HCT116 (cell line): ENCODE results near the gene UBALD2. TPM values are rescaled to one million over a fixed set of nuclear protein-coding genes. Genes with fewer than 3 reads are reported as not detected.

Experiments
- ATAC-seq: fragments of 200-7000 bp; cut with Tn5 transposase; 2 replicates; pipeline ENCODE4 v1.9.1; 2020; ENCODE audit warnings: mild to moderate bottlenecking, moderate library complexity
- BruUV-seq: library from RNA; stranded (reverse); fragments of 400-500 nt; replicated peaks from 2 replicates; lab custom pipeline; 2021; lab: Mats Ljungman, UMichigan
- CTCF ChIA-PET: fragments of 300-600 bp; sonication (Branson Sonifier 250); formaldehyde crosslinking; loops from one replicate; lab custom pipeline; 2021; ENCODE audit warnings: antibody characterized with exemption; lab: Charles Lee
- POLR2A ChIA-PET: fragments of 300-600, 350-600 bp; sonication (Branson Sonifier 250); formaldehyde crosslinking; loops from one replicate; lab custom pipeline; 2021; ENCODE audit warnings: antibody characterized with exemption; lab: Charles Lee
- RAD21 ChIA-PET, 2 experiments: fragments of 300-600 bp; sonication (Branson Sonifier 250); formaldehyde crosslinking; loops; one replicate each; lab custom pipeline; 2023; ENCODE audit warnings: low total read pairs in 2 of 2; ENCODE audit not compliant: uncharacterized antibody in 2 of 2, unreplicated experiment in 2 of 2, low non-redundant PET in 1 of 2; lab: Charles Lee
- DNase-seq: peaks from one replicate; pipeline ENCODE4 v3.0.0-alpha.2; 2010; ENCODE audit warnings: low read depth, low spot score
- H2AFZ ChIP-seq: fragments of 200-600 bp; shearing (Covaris generic), sonication (generic); 2 replicates; pipeline ENCODE4 v1.6.1; 2017; ENCODE audit warnings: low read depth, mixed run types, mixed read lengths, antibody characterized with exemption, low read length; ENCODE audit not compliant: poor library complexity, severe bottlenecking
- H3K27ac ChIP-seq: 2 replicates; pipeline ENCODE4 v1.5.1; 2012; ENCODE audit warnings: low read depth, low read length
- H3K27me3 ChIP-seq: fragments of 200-600 bp; sonication (generic); 2 replicates; pipeline ENCODE4 v1.6.1; 2016; ENCODE audit warnings: mixed run types, low read length, mixed read lengths; ENCODE audit not compliant: insufficient read depth
- H3K36me3 ChIP-seq, 2 experiments: fragments of 200-500 bp in 1 of 2; fragments of 200-600 bp in 1 of 2; sonication (Bioruptor generic) in 1 of 2; sonication (generic) in 1 of 2; 2 replicates each; pipeline versions ENCODE4 v1.5.1 to v1.6.1; 2014 to 2016; ENCODE audit warnings: low read length in 2 of 2, inconsistent platforms in 1 of 2, mixed read lengths in 1 of 2, mixed run types in 1 of 2; ENCODE audit not compliant: insufficient read depth in 2 of 2, control insufficient read depth in 1 of 2
- H3K4me1 ChIP-seq, 2 experiments: fragments of 200-600 bp in 1 of 2; sonication (generic) in 1 of 2; 2 replicates each; pipeline versions ENCODE4 v1.5.1 to v1.6.1; 2012 to 2017; ENCODE audit warnings: low read length in 2 of 2, inconsistent platforms in 1 of 2, mild to moderate bottlenecking in 1 of 2, mixed read lengths in 1 of 2, mixed run types in 1 of 2, moderate library complexity in 1 of 2; ENCODE audit not compliant: insufficient read depth in 2 of 2, control insufficient read depth in 1 of 2
- H3K4me2 ChIP-seq: fragments of 200-600 bp; sonication (generic); 2 replicates; pipeline ENCODE4 v1.6.1; 2017; ENCODE audit warnings: mixed run types, low read length, mixed read lengths
- H3K4me3 ChIP-seq, 2 experiments: fragments of 200-600 bp in 1 of 2; sonication (generic) in 1 of 2; replicated peaks in 1 of 2; 2 replicates each; pipeline ENCODE4 v1.5.1; 2011 to 2016; ENCODE audit warnings: low read length in 2 of 2, control low read depth in 1 of 2, low read depth in 1 of 2, mild to moderate bottlenecking in 1 of 2, mixed read lengths in 1 of 2, mixed run types in 1 of 2
- H3K79me2 ChIP-seq: fragments of 200-600 bp; sonication (generic); 2 replicates; pipeline ENCODE4 v1.6.1; 2017; ENCODE audit warnings: mild to moderate bottlenecking, mixed run types, low read length, moderate library complexity, mixed read lengths; ENCODE audit not compliant: insufficient read depth
- H3K9ac ChIP-seq: fragments of 200-600 bp; sonication (generic); 2 replicates; pipeline ENCODE4 v1.6.1; 2016; ENCODE audit warnings: low read length, mixed read lengths
- H3K9me2 ChIP-seq: fragments of 200-600 bp; sonication (generic), shearing (Covaris generic); 2 replicates; pipeline ENCODE4 v1.6.1; 2017; ENCODE audit warnings: mixed run types, mild to moderate bottlenecking, moderate library complexity; ENCODE audit not compliant: insufficient read depth
- H3K9me3 ChIP-seq, 2 experiments: fragments of 200-500 bp in 1 of 2; fragments of 200-600 bp in 1 of 2; sonication (Bioruptor generic) in 1 of 2; sonication (generic) in 1 of 2; 2 replicates each; pipeline ENCODE4 v1.6.1; 2014 to 2017; ENCODE audit warnings: low read length in 2 of 2, mixed read lengths in 2 of 2, inconsistent platforms in 1 of 2, low read depth in 1 of 2, mild to moderate bottlenecking in 1 of 2, mixed run types in 1 of 2, moderate library complexity in 1 of 2; ENCODE audit not compliant: control insufficient read depth in 1 of 2, insufficient read depth in 1 of 2
- H4K20me1 ChIP-seq: fragments of 200-600 bp; sonication (generic), shearing (Covaris generic); 2 replicates; pipeline ENCODE4 v1.6.1; 2017; ENCODE audit warnings: mixed run types, mild to moderate bottlenecking, moderate library complexity; ENCODE audit not compliant: insufficient read depth
- CBX3 ChIP-seq: IDR thresholded peaks from 2 replicates; pipeline ENCODE4 v1.6.1; 2012; ENCODE audit warnings: low read depth
- CEBPB ChIP-seq: IDR thresholded peaks from 2 replicates; pipeline ENCODE4 v1.6.1; 2012; ENCODE audit warnings: low read depth
- EGR1 ChIP-seq: IDR thresholded peaks from 2 replicates; pipeline ENCODE4 v1.6.1; 2012; ENCODE audit warnings: low read depth
- ELF1 ChIP-seq: IDR thresholded peaks from 2 replicates; pipeline ENCODE4 v1.6.1; 2012; ENCODE audit warnings: low read depth, borderline replicate concordance
- EZH2 ChIP-seq: fragments of 200-600 bp; sonication (generic); IDR thresholded peaks from 2 replicates; pipeline ENCODE4 v1.6.1; 2017; ENCODE audit warnings: antibody characterized with exemption, mixed run types
- EZH2phosphoT487 ChIP-seq: fragments of 200-600 bp; IDR thresholded peaks from 2 replicates; pipeline ENCODE4 v1.6.1; 2018; ENCODE audit warnings: antibody characterized with exemption, borderline replicate concordance
- FOSL1 ChIP-seq: IDR thresholded peaks from 2 replicates; pipeline ENCODE4 v1.6.1; 2012; ENCODE audit warnings: low read depth
- JUND ChIP-seq: IDR thresholded peaks from 2 replicates; pipeline ENCODE4 v1.6.1; 2012
- RAD21 ChIP-seq: IDR thresholded peaks from 2 replicates; pipeline ENCODE4 v1.6.1; 2012; ENCODE audit warnings: low read depth, mild to moderate bottlenecking
- SIN3A ChIP-seq: IDR thresholded peaks from 2 replicates; pipeline ENCODE4 v1.6.1; 2012; ENCODE audit warnings: low read depth
- SP1 ChIP-seq: IDR thresholded peaks from 2 replicates; pipeline ENCODE4 v1.6.1; 2012; ENCODE audit warnings: low read depth
- SRF ChIP-seq: IDR thresholded peaks from 2 replicates; pipeline ENCODE4 v1.6.1; 2012; ENCODE audit warnings: low read depth
- TCF7L2 ChIP-seq: IDR thresholded peaks from 2 replicates; pipeline ENCODE4 v1.7.0; 2011; ENCODE audit warnings: borderline replicate concordance, inconsistent platforms; ENCODE audit not compliant: insufficient read depth, insufficient read length; ENCODE audit errors: extremely low read depth
- ZNF274 ChIP-seq: fragments of 200-500 bp; sonication (Bioruptor generic); IDR thresholded peaks from 2 replicates; pipeline ENCODE4 v1.6.1; 2014; ENCODE audit warnings: mild to moderate bottlenecking, low read depth, low read length, inconsistent platforms
- intact Hi-C: fragments of 100-400 bp; cut with micrococcal nuclease; formaldehyde crosslinking; loops from 2 replicates; pipeline ENCODE4 v1.10.0; 2022
- total RNA-seq: library from RNA; stranded (reverse); gene quantifications from one replicate; pipeline ENCODE4 v1.2.1, GENCODE V29; 2021; ENCODE audit not compliant: unreplicated experiment
- TF ChIP-seq, protein P1 (sequence below): IDR thresholded peaks from 2 replicates; pipeline ENCODE4 v1.6.1; 2012
- TF ChIP-seq, protein P2 (sequence below): IDR thresholded peaks from 2 replicates; pipeline ENCODE4 v1.6.1; 2012
- TF ChIP-seq, protein P3 (sequence below), 3 experiments: fragments of 200-600 bp in 1 of 3; sonication (generic) in 1 of 3; IDR thresholded peaks in 2 of 3; conservative IDR thresholded peaks in 1 of 3; 2 replicates each; pipeline ENCODE4 v1.5.1; 2012 to 2017; ENCODE audit warnings: low read depth in 2 of 3, low read length in 2 of 3, antibody characterized with exemption in 1 of 3, borderline replicate concordance in 1 of 3, control low read depth in 1 of 3, mild to moderate bottlenecking in 1 of 3, mixed read lengths in 1 of 3, mixed run types in 1 of 3, moderate library complexity in 1 of 3; ENCODE audit not compliant: insufficient read depth in 1 of 3
- TF ChIP-seq, protein P4 (sequence below): IDR thresholded peaks from 2 replicates; pipeline ENCODE4 v1.6.1; 2011; ENCODE audit warnings: mild to moderate bottlenecking, low read length, moderate library complexity; ENCODE audit not compliant: insufficient replicate concordance; ENCODE audit errors: extremely low read depth

Gene UBALD2
- total RNA-seq, 1 experiment from 2014 or later = 94.3 TPM

DNA sequence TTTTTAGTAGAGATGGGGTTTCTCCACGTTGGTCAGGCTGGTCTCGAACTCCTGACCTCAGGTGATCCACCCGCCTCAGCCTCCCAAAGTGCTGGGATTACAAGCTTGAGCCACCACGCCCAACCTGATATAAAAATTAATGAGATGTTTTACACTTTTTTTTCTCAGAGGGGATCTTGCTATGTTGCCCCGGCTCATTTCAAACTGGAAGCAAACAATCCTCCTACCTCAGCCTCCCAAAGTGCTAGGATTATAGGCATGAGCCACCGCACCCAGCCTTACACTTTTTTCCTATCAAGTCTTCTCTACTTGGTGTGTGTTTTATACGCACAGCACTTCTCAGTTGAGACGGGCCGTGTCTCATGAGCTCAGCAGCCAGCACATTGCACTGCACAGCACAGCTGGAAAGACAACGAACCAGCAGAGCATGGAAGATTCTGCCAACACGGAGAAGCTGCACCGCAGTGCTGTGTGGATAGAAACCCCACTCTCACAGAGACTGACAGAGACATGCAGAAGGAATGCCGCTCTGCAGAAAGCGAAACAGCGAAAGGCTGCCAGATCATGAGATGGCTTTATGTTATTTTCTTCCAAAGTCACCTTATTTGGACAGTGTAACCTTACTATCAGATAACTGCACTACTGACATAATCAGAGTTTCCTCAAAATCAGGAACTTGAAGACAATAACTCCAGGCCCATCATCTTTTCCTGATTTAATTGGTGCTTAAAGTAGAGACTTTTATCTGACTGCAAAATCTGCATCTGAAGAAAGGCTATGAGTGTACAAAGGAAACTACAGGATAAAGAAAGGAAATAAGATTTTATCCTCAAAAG is 49.5 kb downstream of the UBALD2 start:
- Histone ChIP-seq H3K9ac (no peak overlapping the region), H3K79me2 (no peaks in the 10 kb centered on the region), H3K4me2 (no peak overlapping the region)
- BruUV-seq = no TSS peak
- intact Hi-C loops = no loop called here
- TF ChIP-seq SP1 (no peak), SIN3A (no peak), ZNF274 (no peak), CEBPB (no peak), EZH2phosphoT487 (no peak), EZH2 (no peak), ELF1 (no peak), JUND (no peak), FOSL1 (no peak), RAD21 (no peak), EGR1 (no peak), TCF7L2 (no peak), CBX3 (no peak), SRF (no peak)
- TF ChIP-seq, protein P1, sequence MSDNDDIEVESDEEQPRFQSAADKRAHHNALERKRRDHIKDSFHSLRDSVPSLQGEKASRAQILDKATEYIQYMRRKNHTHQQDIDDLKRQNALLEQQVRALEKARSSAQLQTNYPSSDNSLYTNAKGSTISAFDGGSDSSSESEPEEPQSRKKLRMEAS = no peak
- TF ChIP-seq, protein P2, sequence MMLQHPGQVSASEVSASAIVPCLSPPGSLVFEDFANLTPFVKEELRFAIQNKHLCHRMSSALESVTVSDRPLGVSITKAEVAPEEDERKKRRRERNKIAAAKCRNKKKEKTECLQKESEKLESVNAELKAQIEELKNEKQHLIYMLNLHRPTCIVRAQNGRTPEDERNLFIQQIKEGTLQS = no peak
- TF ChIP-seq, protein P3, sequence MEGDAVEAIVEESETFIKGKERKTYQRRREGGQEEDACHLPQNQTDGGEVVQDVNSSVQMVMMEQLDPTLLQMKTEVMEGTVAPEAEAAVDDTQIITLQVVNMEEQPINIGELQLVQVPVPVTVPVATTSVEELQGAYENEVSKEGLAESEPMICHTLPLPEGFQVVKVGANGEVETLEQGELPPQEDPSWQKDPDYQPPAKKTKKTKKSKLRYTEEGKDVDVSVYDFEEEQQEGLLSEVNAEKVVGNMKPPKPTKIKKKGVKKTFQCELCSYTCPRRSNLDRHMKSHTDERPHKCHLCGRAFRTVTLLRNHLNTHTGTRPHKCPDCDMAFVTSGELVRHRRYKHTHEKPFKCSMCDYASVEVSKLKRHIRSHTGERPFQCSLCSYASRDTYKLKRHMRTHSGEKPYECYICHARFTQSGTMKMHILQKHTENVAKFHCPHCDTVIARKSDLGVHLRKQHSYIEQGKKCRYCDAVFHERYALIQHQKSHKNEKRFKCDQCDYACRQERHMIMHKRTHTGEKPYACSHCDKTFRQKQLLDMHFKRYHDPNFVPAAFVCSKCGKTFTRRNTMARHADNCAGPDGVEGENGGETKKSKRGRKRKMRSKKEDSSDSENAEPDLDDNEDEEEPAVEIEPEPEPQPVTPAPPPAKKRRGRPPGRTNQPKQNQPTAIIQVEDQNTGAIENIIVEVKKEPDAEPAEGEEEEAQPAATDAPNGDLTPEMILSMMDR (IDR thresholded peaks at IDR 0.05 in 2 of 3, conservative IDR thresholded peaks at IDR 0.05 in 1 of 3; ENCODE audit: borderline replicate concordance in 1 of 3, insufficient read depth in 1 of 3, low read depth in 2 of 3, low read length in 2 of 3) = no peak
- TF ChIP-seq, protein P4, sequence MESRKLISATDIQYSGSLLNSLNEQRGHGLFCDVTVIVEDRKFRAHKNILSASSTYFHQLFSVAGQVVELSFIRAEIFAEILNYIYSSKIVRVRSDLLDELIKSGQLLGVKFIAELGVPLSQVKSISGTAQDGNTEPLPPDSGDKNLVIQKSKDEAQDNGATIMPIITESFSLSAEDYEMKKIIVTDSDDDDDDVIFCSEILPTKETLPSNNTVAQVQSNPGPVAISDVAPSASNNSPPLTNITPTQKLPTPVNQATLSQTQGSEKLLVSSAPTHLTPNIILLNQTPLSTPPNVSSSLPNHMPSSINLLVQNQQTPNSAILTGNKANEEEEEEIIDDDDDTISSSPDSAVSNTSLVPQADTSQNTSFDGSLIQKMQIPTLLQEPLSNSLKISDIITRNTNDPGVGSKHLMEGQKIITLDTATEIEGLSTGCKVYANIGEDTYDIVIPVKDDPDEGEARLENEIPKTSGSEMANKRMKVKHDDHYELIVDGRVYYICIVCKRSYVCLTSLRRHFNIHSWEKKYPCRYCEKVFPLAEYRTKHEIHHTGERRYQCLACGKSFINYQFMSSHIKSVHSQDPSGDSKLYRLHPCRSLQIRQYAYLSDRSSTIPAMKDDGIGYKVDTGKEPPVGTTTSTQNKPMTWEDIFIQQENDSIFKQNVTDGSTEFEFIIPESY = no peak
- TF ChIP-seq, all 23 proteins: peak for 0
- H3K9me2 ChIP-seq = no peaks in the 10 kb centered on the region
- no peak overlapping the region for H2AFZ ChIP-seq
- POLR2A ChIA-PET = interaction anchor here (0.6 kb wide), 1 partner anchor 886 kb away, joined by 3 read pairs; no protein-coding TSS in a partner anchor
- CTCF ChIA-PET = interaction anchor here (1.9 kb wide), 1 partner anchor 84 kb away, joined by 5 read pairs; no protein-coding TSS in a partner anchor
- H3K4me3 ChIP-seq = no peak overlapping the region
- ATAC-seq (no peak), DNase-seq (no peak)
- no peaks in the 10 kb centered on the region for H3K4me1 ChIP-seq
- RAD21 ChIA-PET = no interaction called here
- H4K20me1 ChIP-seq = no peaks in the 10 kb centered on the region
- no peaks in the 10 kb centered on the region for H3K9me3 ChIP-seq
- no peak overlapping the region for H3K27ac ChIP-seq
- peaks cover 13 to 23% of the 10 kb centered on the region in 2 experiments; a peak in 3 of 4 replicates for H3K36me3 ChIP-seq
- H3K27me3 ChIP-seq = no peaks in the 10 kb centered on the region
